GM21381 (cell line): Measurements from ENCODE around the gene BLCAP.

Experiments used
- ATAC-seq: cut with Tn5 transposase; IDR thresholded peaks from one replicate; pipeline ENCODE4 v1.9.1; 2021; ENCODE audit warnings: mild to moderate bottlenecking, moderate library complexity; ENCODE audit not compliant: unreplicated experiment

The BLCAP gene

DNA sequence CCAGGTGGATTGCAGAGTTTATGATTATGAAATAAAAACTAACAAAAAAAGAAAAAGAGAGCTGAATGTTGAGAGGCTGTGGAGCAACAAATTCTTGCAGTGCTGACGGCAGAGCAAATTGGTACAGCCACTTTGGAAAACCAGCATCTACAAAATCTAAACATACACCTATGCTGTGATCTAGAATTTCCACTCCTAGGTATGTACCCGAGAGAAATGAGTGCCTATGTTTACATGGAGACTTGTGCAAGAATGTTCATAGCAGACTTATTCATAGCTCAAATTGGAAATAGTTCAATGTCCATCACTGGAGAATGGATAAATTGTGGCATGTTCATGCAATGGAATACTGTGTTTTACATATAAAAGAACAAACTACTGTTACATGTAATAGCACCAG is 3.0 kb upstream of the BLCAP start:
- ATAC-seq, result no peak

DNA sequence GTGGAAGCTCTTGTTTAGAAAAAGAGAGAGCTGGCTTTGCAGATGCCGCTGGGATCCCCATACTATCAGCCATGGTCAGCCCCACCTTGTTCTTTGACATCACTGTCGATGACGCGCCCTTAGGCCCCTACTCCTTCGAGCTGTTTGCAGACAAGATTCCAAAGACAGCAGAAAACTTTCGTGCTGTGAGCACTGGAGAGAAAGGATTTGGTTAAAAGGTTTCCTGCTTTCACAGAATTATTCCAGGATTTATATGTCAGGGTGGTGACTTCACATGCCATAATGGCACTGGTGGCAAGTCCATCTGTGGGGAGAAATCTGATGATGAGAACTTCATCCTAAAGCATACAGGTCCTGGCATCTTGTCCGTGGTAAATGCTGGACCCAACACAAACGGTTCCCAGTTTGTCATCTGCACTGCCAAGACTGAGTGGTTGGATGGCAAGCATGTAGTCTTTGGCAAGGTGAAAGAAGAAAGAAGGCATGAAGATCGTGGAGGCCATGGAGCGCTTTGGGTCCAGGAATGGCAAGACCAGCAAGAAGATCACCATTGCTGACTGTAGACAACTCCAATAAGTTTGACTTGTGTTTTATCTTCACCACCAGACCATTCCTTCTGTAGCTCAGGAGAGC is 2.4 kb upstream of the BLCAP start:
- ATAC-seq, result no peak

GRCh38 chr20:37529214-37529967 is 1.7 kb upstream of the BLCAP start:
- no peak for ATAC-seq

- no peak for ATAC-seq
These were observed 954 bp upstream of the BLCAP start for GRCh38 chr20:37528446-37529213.

DNA sequence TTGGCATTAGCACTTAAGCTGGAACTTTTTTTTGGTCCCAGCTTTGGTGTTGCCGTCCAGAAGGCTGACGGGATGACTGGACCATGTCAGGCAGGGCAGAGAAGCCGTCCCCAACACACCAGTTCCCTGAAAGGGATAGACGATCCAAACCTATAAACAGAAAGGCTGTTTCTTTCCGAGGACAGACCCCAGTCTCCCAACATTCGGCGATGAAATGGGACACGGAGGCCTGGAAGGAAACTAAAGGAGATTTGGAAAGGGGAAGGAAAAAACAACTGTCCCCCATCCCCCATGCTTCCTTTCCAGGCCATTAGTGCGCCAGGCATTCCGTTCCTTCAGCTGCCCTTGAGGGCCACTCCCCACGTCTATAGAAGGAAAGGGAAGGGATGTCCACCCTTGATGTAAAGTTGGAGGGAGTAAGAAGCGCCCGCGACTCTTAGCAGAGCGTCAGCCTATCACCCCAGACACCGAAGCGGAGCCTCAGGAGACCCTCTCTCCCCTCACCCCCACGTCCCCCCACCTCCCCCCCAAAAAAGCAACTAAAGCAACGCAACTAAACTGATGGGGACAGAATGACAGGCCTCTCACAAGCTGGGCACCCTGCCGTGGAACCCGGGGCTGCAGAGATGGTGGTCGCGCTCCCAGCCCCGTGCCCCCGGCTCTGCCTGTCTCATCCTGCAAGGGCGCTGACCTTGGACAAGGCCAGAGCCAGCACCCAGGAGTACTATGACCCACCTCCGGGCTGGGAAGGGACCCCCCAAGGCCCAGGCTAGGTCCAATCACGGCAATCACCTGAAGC is 638 bp downstream of the BLCAP start:
- no peak for ATAC-seq

- no peak for ATAC-seq
These were observed 1.3 kb downstream of the BLCAP start for GRCh38 chr20:37526238-37526838.

DNA sequence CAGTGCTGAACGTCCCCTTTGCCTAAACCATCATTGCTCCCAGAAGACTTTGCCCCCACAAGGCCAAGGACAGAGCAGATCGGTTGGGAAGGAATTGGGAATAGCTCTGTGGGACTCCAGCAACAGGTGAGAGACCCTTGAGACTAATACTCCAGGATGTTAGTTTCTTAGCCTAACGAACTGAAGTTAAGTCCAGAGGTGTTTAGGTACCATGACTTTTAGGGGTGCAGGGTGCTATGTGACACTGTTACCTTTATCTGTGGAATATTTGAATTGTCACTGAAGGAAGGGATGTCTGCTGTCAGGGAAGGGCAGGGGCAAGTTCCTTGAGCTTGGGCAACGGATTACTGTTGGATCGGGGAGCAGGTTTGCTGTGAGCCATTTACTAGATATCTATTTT is 1.9 kb downstream of the BLCAP start:
- ATAC-seq, result no peak

DNA sequence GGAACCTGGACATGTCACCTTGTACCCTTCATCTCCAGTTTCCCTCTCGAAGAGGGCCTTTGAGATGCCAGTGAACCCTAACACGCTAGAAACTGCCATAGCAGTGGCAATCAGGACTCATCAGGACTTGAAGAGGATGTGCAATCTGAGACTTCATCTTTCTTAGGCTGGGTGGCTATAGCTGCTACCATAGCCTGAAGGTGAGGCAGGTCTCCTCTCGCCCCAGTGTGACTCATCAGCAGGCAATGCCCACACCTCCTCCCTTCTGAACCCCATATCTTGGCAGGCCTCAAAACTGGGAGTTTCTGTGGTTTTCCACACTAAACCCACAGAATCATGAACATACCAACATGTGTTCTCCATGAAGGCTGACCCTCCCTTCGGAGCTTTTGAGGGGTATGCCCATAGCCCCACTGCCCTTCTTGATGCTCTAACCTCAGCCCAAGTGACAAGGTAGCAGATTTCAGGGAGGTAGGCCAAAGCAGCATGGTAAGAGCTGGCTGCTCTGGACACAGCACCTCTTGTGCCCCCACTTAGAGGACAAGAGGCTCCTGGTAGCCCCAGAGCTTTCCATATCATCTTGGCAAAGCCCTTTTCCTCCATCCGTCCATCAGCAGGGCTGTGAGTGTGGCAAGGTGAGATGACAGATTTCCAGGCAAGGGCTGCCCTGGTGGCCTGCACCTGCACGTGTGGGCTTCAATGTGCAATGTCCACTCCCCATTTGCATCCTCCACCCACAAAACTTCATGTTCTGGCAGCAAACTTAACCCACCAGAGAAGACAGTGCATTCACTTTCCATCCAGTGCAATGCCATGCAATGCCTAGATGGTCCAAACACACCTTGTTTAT is 2.6 kb downstream of the BLCAP start:
- no peak for ATAC-seq

DNA sequence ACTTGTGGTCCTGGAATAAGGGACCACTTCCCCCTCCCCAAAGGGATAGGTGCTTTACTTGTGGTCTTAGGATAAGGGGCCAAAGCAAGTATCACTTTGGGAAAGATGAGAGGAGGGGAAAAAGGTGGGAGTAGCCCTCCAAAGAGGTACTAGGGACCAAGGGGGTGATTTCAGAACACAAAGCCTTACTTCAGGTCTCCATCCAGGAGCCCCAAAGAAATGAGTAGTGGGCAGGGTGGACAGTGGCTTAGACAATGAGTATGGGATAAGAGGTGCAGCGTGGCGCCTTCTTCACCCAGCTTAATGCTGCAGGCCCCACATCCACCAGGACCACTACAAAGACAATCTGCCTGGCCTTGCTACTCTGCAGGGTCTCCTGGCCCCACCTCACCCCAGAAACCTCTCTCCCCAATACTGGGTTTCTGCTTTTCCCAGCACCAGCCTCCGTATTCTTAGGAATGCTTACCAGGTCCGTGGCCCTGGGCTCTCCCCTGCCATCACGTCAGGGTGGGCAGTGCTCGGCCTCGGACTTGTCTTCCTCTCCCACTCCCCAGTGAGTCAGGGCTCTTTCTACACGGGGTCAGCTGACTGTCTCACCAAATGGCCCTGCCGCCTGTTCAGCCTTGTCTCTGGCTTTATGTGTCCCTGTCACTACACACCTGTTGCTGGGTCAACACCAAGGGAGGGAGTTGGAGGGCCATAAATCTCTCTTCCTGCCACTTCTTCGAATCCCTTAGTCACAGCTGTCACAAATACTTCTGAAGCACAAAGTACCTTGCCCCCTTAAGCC is 3.6 kb downstream of the BLCAP start:
- ATAC-seq, result no peak

GRCh38 chr20:37523012-37523391 is 4.7 kb downstream of the BLCAP start:
- no peak for ATAC-seq

DNA sequence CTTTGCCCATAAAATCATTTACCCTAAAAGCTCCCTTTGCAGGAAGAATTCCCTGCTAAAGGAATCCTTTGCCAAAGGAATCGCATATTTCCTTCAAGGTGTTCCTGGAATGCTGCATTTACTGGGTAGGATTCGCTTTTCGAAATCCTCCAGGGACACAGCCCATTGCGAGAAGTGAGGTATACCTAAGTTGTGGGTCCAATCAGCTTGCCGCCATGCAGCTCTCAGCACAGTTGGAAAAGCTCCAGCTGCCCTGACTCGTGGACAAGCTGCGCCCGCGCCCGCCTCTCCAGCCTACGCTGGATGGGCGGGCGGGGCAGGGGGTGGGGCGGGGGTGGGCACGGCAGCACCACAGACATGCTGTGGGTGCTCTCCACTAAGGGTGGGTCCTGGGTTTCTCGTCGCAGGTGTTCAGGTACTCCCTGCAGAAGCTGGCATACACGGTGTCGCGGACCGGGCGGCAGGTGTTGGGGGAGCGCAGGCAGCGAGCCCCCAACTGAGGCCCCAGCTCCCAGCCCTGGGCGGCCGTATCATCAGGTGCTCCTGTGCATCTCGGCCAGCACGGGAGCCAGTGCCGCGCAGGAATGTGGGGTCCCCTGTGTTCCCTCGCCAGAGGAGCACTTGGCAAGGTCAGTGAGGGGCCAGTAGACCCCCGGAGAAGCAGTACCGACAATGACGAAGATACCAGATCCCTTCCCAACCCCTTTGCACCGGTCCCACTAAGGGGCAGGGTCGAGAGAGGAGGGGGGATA is 5.2 kb downstream of the BLCAP start:
- ATAC-seq, result no peak

- ATAC-seq, result no peak
These were observed 6.5 kb downstream of the BLCAP start, which contains the start of gene NNAT for GRCh38 chr20:37521061-37521771. NNAT (plus strand) TSS chr20:37521250; CDS start chr20:37521332, 82 bp downstream.

DNA sequence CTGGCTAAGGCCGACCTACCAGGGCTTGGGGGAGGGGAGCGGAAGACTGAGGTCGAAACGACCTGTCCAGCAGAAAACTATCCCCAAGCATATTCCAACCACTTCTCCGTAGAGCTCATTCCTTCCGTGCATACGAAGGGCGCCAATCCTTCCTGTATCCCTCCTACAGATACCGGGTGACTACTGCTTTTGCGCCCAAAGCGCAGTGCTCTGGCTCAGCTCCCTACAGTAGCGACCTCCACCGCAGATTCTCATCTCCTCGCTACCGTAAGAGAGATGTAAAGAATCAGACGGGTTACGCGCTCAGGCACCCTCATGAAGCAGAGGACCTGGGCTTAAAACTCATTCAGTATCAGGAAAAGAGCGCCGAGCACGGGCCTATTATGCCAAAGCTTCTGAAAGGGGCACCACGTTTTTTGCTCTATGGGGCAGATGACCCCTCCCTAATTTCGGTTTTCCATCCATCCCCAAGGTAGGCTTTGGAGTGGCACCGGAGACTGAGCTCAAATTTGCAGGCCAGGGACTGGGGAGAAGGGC is 7.2 kb downstream of the BLCAP start:
- no peak for ATAC-seq

DNA sequence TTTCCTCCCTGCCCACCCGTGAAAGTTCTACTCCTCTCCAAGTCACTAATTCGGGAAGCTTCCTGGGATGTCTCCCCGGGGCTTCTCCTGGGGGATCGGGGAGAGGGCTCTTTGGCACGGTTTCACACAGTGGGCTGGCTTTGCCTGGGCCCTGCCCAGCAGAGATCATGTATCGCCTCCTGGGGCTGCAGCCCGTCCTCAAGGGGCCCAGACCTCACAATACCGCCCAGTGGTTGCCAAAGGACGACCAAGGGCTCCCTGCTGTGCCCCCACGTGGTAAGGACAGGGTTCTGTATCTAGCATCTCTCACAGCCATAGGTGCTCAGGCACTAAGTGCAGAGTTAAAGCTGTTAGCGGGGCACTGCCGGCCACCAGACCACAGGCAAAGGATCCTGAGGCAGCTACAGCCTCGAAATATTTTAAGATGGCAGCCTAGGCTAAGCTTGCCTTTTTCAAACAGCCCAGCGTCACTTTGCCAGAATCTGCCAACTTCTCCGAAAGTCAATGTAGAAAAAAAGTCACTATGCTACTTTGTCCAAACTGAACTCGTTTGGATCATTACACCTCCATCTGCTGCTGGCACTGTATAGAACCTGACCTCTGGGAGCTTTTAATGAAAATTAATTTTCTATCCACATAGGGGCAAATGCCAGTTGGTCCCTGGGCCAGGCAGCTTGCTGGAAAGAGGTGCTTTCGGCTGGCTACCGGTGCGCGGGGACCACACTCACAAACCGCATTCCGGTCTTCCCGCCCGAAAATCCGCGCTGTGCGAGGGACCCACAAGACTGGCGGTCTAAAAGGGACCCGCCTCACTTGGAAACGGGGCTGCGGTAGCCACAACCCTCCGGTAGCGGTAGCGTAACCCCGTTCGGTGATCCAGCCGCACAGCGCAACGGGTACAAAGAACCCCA is 7.9 kb downstream of the BLCAP start:
- ATAC-seq, result no peak

DNA sequence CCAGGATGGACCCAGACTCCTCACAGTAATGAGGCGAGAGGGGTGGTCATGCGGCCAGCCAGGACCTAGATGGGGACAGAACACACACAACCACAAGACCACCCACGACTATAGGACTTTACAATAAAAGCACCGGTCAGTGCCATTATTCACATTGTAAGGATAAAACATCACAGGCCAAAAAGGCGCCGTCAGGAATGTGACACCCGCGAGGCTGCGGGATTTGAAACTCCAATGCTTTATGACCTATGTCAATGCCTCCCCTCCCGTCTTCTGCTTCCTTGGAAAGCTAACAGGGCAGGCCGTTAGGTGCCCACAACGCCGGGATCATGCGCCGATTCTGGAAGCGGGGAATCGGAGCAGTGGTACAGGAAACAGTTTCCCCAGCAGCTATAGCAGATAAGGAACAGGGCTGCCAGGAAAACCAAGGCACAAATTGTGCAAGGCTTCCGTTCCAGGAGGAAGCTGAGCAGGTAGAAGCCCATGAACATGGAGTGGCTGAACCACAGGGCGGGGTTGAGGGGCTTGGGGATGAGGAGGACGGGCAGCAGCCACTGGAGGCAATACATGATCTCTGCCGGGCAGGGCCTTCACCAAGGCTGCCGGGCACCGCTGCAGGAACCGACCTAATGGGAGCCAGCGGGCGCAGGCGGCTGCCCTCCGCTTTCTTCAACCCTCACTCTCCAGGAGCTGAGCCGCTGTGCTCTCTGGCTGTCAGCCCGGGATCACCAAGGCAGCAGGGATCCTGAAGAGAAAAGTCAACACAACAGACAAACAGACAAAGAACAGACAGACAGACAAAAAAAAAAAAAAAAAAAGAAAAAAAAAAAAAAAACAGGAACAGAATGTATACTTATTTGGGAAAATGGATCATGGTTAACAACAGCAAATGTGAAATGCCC is 8.8 kb downstream of the BLCAP start:
- no peak for ATAC-seq
